Measurements from ENCODE around the gene MB.
"Not testable (repeated sequence)": the region's sequence is repeated elsewhere in the genome, so short reads cannot be mapped to it uniquely, and the experiment has no call there.

MB gene

DNA sequence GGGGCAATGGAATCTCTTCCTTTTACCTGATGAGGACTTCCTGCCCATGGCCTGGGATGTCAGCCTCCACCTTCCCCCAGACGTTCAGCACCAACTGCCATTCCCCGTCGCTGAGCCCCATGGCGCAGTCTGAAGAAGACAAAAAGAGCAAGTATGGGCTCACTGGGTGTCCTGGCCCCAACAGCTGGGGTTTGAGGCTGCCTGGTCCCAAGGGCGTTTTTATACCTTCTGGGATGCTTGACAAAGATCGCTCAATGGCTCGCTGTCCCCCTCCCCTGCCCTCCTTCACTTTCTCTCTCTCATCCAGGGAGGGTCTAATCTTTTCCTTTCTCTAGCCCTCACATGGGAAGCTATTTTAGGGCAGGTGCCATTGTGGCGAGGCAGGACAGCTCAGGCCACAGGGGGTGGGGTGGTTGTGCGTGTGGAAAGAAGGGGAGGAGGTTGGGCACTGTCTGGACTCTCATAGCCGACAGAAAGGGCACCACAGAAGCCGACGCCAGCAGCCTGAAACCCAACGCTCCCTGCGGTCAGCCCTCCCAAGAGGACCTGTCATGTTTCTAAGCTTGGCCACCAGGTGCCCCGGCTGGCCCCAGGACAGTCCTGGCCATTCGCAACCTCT lies at the start of gene MB:
TSS of gene MB (minus strand) at position 193 of the 619 bp plus-strand sequence. CDS start at position 121, 72 bp downstream.
- DNase-seq: no peak

DNA sequence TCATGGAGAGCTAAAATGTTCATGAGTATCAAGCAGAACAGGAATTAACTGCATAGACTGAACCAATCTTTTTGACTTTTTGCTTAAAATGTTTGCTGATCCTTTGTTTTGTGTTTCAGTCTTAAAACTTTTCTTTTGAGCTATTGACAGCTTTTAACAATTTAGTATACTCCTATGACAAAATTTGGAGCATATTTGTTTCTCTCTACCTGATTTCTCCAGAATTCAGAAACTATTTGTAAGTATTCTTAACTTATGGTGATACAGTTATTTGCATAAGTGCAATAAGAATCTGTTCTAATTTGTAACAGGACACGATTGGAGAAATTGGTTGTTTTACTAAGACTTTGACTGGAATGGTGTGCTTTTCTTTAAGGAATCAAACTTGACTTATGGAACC lies 49.6 kb upstream of the MB start:
- DNase-seq: not testable (repeated sequence)

DNA sequence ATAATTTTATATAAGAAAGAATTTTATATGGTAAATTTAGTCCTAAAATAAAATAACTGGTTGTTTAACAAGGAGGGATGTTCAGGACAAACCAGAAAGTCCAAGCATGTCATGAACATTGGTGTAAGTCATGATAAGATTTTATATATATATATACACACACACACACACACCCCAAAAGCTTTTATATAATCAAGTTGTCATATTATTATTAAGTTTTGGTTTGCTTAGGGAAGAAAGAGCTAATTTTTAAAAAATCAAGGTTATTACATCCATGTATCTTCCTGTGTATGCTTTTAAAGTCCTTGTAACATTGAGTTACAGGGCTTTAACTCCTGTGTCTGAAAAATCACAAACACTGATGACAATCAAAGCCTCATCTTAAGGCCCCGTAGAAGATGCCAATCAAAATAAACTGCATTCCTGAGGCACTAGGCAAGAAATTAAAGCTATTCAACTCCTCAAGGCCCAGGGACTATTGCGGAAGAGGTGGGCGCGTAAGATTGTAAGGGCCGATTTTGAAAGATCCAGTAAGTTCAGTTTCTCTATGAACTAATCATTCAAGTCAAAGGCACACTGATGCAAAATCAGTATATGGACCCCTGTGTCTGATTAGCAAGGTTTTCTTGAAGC lies 47.9 kb upstream of the MB start:
- DNase-seq: no peak

DNA sequence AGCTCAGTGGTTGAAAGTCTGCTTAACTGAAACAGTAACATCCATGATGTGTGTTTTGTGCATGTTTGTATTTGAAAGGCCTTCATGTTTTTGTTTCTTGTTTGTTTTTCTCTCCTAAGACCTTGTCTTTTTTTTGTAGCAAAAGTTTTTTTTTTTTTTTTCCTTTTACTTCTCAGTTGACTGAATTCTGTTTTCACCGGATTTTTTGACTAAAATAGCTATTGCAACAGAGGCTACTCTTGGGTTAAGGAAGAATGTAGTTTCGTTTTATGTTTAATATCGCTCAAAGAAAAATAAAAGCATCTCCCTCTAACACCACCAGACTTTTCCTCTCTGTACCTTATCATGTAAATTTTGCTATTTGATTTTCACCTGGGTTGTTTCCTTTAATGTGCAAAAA lies 46.2 kb upstream of the MB start:
- DNase-seq: no peak

DNA sequence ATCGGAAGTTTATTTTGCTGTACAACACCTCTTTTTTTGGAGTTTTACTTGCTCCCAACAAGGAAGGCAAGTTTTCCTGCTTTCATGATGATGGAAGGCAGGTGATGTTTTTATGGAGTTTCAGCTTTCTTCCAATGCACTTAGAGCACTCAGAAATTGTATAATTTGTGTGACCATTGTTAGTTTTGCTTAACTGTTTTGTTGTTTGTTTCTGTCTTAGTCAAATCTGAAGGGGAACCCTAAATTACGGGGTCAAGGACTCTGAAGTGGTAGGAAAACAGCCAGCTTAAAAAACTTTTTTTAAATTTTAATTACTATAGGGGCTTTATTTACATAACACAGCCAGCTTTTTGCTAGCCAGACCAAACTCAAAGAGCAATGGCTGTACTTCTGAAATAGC lies 45.8 kb upstream of the MB start:
- no peak for DNase-seq

DNA sequence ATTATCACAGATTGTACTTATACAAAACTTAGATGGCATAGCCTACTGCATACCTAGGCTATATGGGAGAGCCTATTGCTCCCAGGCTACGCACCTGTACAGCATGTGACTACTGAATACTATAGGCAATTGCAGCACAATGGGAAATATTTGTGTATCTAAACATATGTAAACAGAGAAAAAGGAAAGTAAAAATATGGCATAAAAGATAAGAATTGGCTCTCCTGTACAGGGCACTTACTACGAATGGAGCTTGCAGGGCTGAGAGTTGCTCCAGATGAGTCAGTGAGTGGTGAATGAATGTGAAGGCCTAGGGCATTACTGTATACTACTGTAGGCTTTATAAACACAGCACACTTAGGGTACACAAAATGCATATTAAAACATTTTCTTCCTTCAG lies 44.3 kb upstream of the MB start:
- peak; percentile 21 for DNase-seq

DNA sequence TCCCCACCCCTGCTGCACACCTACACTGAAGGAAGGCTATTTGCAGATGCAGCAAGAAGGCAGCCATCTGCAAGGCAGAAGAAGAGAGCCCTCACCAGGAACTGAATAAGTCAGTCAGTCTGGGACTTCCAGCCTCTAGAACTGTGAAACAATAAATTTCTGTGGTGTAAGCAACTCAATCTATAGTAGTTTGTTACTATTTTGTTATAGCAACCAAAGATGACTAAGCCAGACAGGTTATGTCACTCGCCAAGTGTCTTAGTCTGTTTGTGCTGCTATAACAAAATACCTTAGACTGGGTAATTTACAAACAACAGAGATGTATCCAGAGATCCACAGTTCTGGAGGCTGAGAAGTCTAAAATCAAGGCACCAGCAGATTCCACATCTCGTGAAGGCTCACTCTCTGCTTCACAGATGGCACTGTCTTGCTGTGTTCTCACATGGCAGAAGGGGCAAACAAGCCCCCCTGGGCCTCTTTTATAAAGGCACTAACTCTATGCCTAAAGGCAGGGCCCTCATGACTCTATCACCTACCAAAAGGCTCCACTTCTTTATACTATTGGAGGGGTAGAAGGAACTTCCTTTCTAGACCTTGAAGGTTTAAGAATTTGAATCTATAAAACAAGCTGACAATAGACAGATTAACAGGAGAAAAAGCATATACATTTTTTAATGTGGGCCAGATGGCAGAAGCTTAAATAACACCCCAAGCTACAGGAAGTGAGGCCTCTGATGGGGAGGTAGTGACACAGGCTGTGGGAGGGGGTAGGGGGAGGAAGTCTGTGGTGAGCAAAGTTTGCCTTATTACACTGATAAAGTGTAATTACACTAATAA lies 43.4 kb upstream of the MB start:
- DNase-seq: peak; percentile 84

DNA sequence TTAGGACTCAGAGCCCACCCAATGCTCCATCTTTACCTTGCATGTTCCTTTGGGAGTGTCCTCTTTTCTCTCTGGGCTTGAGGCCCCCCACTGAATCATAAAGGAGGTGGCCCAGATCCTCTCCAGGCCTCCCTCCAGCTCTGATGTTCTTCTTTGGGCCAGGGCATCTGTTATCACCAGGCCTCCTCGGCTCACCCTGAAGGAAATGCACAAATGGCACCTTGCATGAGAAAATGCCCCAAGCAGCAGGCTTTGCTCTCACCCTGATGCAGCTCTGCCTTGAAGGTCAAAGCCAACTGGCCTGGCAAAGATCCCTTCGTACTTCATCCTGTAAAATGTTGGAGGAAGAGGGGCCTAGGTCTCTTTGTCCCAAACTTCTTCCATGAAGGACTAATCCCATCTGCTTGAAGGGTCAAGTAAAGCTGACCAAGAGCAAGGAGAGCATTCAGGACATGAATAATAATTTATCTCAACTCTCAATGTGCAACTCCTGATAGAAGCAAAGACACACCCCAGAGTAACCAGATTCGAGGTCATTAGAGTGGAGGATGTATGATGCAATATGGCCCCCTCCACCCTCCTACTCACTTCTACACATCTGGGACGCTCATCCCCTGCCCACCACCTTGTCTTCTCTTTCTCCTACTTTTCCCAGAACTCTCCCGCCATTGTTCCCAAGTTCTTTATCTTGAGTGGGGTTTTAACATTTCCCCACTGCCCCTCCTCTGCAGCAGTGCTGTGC lies 40.6 kb upstream of the MB start:
- no peak for DNase-seq

DNA sequence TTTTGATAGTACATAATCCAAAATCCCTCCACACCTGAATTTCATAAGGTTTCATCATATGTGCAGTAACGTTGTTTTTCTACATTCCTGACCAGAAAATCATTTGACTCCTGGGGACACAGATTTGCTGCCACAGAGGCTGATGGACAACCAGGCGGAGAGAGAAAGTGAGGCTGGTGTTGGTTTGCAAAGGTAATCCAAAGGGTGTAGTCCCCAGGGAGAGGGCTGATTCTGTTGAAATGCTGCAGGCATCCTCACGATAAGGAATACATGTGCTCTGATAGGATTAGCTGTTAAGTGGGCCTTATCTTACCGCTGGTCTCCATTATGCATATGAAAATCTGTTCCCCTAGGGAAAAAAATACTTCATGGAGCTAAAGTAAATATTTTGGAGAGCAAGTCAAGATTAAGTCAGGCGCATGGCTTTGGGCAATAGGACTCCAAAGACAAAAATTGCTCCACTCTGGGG lies 39.2 kb upstream of the MB start:
- no peak for DNase-seq

DNA sequence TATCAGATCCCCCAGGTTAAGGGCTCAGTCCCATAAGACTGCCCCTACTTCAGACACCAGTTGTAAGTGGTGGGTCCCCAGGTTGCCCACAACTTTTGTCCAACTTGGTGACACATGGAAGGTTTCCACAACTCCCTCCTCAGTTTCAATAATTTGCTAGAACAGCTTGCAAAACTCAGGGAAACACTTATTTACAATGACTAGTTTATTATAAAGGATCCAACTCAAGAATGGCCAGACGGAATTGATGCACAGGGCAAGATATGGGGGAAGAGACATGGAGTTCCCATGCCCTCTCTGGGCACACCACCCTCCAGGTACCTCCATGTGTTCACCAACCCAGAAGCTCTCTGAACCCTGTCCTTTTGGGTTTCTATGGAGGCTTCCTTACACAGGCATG lies 36.7 kb upstream of the MB start:
- DNase-seq: no peak

DNA sequence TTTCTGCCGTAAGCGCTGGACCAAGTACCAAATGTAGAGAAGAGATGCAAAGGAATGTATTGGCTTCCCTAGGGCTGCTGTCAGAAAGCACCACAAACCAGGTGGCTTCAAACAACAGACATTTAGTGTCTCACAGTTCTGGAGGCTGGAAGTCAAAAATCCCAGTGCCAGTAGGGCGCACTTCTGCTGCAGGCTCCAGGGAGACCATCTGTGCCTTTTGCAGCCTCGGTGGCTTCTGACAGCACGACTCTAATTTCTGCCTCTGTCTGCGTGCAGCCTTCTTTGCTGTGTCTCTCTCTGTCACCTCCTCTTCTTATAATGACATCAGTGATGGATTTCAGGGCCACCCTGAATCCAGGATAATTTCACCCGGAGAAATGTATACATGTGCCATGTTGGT lies 34.0 kb upstream of the MB start:
- no peak for DNase-seq

DNA sequence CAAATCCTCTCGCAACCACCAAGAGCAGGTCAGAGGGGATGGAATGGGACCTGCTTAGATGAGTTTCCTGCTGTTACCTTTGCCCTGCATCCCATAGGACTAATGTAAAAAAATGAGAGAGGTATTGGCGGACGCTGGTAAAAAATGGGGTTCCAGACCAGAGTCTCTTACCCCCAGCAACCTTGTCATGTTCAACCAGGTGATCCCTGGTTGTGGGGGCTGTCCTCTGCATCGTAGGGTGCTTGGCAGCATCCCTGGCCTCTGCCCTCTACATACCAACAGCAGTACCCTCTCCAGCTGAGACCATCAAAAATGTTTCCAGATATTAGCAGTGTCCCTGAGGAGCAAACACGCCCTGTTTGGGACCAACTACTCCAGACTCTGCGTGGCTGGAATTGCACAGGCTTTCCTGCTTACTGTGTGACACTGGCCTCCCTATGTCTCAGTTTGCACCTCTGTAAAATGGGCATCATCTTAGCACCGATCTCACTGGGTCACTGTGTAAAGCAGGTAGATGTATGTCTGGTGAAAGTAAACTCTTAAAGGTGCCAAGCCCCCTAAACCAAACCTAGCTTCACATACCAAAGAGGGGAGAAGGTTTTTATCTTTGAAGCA lies 32.6 kb upstream of the MB start:
- DNase-seq: no peak

DNA sequence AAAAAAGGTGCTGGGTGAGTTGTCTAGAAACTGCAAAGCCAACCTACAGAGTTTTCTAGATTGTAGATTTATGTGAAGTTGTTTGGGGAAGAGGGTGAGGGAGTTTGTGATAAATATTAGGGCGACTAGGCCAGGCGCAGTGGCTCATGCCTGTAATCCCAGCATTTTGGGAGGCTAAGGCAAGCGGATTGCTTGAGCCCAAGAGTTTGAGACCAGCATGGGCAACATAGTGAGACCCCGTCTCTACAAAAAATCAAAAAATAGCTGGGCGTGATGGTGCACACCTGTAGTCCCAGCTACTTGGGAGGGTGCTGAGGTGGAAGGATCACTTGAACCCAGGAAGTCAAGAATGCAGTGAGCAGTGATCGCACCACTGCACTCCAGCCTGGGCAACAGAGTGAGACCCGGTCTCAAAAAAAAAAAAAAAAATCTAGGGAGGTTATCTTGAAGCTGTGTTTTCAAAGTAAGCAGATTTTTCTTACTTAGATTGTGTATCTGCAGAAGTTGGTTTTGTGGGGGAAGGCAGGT lies 32.0 kb upstream of the MB start:
- no peak for DNase-seq

DNA sequence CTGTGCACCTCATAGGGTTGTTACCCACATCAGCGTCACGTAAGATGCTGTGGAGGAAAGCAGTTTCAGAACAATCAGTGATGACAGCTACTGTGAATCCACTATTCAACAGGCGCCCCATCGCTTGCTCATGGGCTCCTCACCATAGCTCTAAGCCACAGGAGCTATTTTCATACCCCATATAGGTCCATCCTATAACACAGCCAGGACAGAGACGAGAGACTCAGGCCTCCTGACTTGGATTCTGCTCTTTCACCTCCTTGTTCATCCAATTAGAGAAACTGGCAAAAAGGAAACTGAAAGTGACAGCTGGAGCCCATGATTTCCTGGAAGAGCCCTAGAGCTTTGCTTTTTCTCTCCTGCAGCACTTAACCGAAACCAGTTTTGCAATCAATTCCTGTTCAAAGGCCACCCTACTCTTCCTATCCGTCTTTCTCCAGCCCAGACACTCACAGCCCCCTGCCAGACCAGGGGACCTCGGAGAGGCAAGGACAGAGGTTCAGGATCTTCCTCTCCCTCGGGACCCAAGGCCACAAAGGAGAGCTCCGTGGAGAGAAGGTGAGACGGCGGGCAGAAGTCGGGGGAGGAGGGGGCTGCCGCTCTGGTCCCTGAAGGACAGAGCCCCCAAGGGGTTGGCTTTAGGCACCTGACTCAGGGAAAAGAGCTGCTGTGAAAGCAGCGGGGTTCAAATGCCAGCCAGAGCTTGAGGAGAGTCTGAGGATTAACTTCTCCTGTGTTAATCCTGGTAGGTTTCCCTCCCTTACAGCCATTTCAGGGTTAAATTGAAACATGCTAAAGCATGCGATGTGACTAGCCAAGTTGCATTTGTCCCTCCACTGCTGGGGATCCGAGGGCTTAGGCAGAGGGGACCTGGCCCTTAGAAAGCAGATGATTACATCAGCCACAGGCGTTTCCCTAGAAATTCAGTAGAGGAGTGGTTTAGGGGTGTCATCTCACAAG lies 31.2 kb upstream of the MB start, which contains the start of gene APOL6:
TSS of gene APOL6 (plus strand) at position 381 of the 960 bp plus-strand sequence. CDS start 7,980 bp downstream, outside the sequence.
- peak; percentile 79 for DNase-seq

DNA sequence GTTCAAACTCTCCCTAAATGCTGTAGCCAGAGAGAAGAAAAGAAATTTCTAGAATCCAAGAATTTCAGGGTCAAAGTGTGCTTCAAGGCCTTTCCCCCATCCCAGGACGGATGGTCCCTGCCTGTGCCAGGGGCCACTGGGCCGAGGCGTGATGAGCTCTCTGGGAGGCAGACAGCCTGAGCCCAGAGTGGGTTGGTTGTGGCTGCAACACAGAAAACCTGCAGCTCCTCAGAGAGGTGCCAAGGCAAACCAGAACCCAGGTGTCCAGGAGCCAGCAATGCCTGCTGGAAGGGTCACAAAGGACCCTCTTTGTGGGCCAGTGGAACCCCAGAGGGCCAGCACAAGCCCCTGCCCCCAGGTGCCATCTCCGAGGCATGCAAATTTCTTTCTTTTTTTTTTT lies 28.5 kb upstream of the MB start:
- no peak for DNase-seq

DNA sequence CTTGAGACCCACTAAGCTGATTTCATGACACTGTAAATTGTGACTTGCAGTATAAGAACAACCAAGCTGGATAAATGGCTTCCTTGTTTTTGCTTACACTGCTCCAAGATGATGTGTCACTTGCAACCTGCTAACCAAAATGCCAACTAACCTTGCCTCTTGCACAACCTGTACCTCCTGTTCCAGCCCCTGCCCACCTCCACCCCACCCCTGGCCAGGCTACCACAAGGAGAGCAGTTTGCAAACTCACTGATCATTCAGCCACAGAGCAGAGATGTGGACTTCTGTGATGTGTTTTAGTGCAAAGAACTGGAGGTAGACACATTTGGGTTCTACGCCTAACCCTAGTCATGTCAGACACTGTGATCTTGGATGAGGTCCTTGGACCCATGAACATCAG lies 26.9 kb upstream of the MB start:
- DNase-seq: no peak

DNA sequence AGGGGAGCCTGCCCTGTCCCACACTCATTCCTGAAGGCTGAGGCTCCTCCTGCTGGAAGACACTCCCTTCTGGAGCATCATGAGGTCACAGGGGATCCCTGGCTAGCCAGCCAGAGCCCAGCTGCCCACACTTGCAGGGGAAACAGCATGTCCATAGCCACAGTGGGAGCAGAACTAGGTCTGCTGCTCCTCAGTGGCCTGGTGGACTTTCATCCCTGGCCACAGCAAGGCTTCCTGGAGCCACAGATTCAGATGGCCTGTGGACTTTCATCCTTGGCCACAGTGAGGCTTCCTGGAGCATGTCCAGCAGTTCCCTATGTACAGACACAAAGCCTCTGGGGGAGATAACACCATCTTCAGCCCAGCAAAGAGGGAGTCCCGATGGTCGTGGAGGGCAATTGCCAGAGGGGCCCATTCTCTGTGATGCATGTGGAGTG lies 25.2 kb upstream of the MB start:
- DNase-seq: no peak

DNA sequence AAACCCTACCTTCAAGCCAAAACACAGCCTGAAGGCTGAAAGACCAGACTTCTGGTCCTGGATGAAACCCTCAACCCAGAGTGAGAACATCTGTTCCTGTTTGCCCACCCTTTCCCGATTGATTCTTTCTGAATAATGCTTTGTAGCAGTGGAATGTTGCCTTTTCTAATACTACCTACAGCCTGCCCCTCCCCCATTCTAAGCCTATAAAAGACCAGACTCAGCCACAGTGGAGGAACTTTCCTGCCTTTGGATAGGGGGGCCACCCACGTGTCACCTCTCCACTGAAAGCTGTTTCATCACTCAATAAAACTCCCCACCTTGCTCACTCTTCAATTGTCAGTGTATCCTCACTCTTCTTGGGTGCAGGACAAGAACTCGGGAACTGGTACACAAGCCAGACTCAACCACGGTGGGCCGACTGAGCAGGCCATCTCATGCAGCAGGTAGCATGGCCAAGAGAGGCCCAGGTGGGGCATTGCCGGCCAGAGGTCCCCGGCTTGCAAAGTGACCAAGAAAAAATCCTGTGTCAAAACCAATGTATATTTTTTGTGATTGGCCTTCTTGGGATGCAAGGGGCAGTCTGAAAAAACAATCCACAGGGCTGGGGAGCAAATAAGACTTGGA lies 24.5 kb upstream of the MB start:
- DNase-seq: no peak

DNA sequence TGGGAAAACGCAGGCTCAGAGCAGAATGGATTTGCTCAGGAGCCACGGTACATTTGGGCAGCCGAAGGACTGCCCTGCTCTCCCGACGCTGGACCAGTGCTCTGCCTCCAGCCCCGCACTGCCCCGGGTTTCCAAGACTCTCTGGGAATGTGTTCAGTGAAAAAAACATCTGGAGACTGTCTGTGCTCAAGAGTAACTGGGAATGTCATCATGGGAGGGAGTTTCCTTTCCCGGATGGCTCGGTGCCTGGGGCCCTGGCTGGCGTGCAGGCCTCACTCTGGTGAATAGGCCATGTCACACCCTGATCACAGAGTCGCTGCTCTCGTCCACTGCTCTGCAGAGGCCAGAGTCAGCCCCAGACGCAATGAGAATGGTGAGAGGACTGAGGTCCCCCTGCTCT lies 21.3 kb upstream of the MB start:
- no peak for DNase-seq

DNA sequence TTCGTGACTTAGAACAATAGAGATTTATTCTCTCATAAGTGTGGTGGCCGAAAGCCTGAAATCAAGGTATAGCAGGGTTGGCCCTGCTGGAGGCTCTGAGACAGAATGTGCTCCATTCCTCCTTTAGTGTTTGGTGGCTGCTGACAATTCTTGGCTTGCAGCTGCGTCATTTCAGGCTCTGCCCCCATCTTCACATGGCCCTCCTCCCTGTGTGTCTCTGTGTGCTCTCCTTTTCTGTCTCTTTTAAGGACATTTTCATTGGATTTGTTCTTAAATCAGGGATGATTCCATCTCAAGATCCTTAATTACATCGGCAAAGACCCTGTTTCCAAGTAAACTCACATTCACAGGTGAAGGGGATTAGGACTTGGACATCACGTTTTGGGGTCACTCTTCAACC lies 20.9 kb upstream of the MB start:
- no peak for DNase-seq

DNA sequence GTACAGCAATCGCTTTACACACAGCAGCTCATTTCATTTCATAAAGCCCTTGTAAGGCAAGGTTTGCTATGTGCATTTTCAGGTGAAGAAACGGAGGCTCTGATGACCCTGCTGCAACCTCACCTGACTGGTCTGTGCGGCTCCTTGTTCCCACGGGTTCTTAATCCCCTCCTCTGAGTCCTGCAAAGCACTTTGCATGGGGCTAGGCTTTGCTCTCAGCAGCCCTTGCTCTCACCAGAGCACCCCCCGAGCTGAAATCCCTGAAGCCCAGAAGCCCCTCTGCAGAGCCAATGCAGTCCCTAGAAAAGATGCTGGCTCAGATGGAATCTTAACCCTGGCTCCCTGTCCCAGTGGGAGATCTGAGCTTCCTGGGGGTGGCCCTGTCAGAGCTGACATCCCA lies 20.1 kb upstream of the MB start:
- DNase-seq: no peak

Measured in CD4-positive, alpha-beta T cell treated with Interleukin-12 subunit alpha and Interleukin-12 subunit beta, for 1 hour (primary cell).